H9 (cell line): Measurements from ENCODE around the gene UNC5B. TPM values are rescaled to one million over a fixed set of nuclear protein-coding genes. Genes with fewer than 3 reads are reported as not detected.

Experiments
- DNase-seq: peaks from one replicate; pipeline ENCODE4 v3.0.0-alpha.2; 2017
- H2AFZ ChIP-seq: one replicate; pipeline ENCODE4 v1.6.1; 2013; ENCODE audit warnings: mild to moderate bottlenecking, low read length, control low read depth, moderate library complexity
- H2AK5ac ChIP-seq: 2 replicates; pipeline ENCODE4 v1.6.1; 2013; ENCODE audit warnings: low read length, control low read depth, mixed read lengths; ENCODE audit not compliant: insufficient read length
- H2BK120ac ChIP-seq: one replicate; pipeline ENCODE4 v1.6.1; 2013; ENCODE audit warnings: low read depth, mild to moderate bottlenecking, low read length, control low read depth, inconsistent platforms; ENCODE audit not compliant: poor library complexity, severe bottlenecking
- H2BK12ac ChIP-seq: 2 replicates; pipeline ENCODE4 v1.6.1; 2013; ENCODE audit warnings: low read length, control low read depth, mixed read lengths, low read depth; ENCODE audit not compliant: insufficient read length
- H2BK15ac ChIP-seq: 2 replicates; pipeline ENCODE4 v1.6.1; 2013; ENCODE audit warnings: low read depth, low read length, control low read depth
- H2BK20ac ChIP-seq: one replicate; pipeline ENCODE4 v1.6.1; 2013; ENCODE audit warnings: low read depth, mild to moderate bottlenecking, low read length, control low read depth, inconsistent platforms; ENCODE audit not compliant: poor library complexity, severe bottlenecking
- H2BK5ac ChIP-seq: 2 replicates; pipeline ENCODE4 v1.6.1; 2013; ENCODE audit warnings: low read length, control low read depth, mixed read lengths; ENCODE audit not compliant: insufficient read length
- H3K14ac ChIP-seq: 2 replicates; pipeline ENCODE4 v1.6.1; 2013; ENCODE audit warnings: low read length, control low read depth; ENCODE audit not compliant: insufficient read depth
- H3K18ac ChIP-seq: 2 replicates; pipeline ENCODE4 v1.6.1; 2013; ENCODE audit warnings: low read depth, mild to moderate bottlenecking, mixed read lengths, low read length, control low read depth; ENCODE audit not compliant: insufficient read length
- H3K23ac ChIP-seq: 2 replicates; pipeline ENCODE4 v1.6.1; 2013; ENCODE audit warnings: low read length, control low read depth, mixed read lengths, low read depth; ENCODE audit not compliant: insufficient read length
- H3K23me2 ChIP-seq: 2 replicates; pipeline ENCODE4 v1.6.1; 2013; ENCODE audit warnings: low read depth, mild to moderate bottlenecking, mixed read lengths, low read length, control low read depth; ENCODE audit not compliant: insufficient read length, poor library complexity, severe bottlenecking
- H3K27ac ChIP-seq: 2 replicates; pipeline ENCODE4 v1.5.1; 2013; ENCODE audit warnings: low read length, control low read depth, mixed read lengths, low read depth; ENCODE audit not compliant: insufficient read length
- H3K27me3 ChIP-seq: 2 replicates; pipeline ENCODE4 v1.6.1; 2013; ENCODE audit warnings: low read length, control low read depth, inconsistent platforms; ENCODE audit not compliant: insufficient read depth
- H3K4ac ChIP-seq: 2 replicates; pipeline ENCODE4 v1.6.1; 2013; ENCODE audit warnings: low read depth, mild to moderate bottlenecking, control low read depth, inconsistent platforms, low read length, moderate library complexity
- H3K4me1 ChIP-seq: 2 replicates; pipeline ENCODE4 v1.6.1; 2013; ENCODE audit warnings: low read length, control low read depth, inconsistent platforms; ENCODE audit not compliant: insufficient read depth
- H3K4me2 ChIP-seq: 2 replicates; pipeline ENCODE4 v1.6.1; 2013; ENCODE audit warnings: low read length, control low read depth, mixed read lengths; ENCODE audit not compliant: insufficient read length, insufficient read depth
- H3K56ac ChIP-seq: 2 replicates; pipeline ENCODE4 v1.6.1; 2013; ENCODE audit warnings: low read depth, mild to moderate bottlenecking, mixed read lengths, low read length, control low read depth; ENCODE audit not compliant: insufficient read length
- H3K79me1 ChIP-seq: 2 replicates; pipeline ENCODE4 v1.6.1; 2013; ENCODE audit warnings: low read depth, mild to moderate bottlenecking, moderate library complexity, low read length, control low read depth, inconsistent platforms; ENCODE audit not compliant: insufficient read depth, poor library complexity, severe bottlenecking
- H3K79me2 ChIP-seq: 2 replicates; pipeline ENCODE4 v1.6.1; 2013; ENCODE audit warnings: low read length, control low read depth, inconsistent platforms; ENCODE audit not compliant: insufficient read depth
- H3K9ac ChIP-seq: 2 replicates; pipeline ENCODE4 v1.6.1; 2013; ENCODE audit warnings: low read length, control low read depth, mixed read lengths; ENCODE audit not compliant: insufficient read length; ENCODE audit errors: extremely low read depth
- H3K9me3 ChIP-seq: one replicate; pipeline ENCODE4 v1.6.1; 2013; ENCODE audit warnings: low read depth, low read length, inconsistent platforms; ENCODE audit not compliant: control insufficient read depth
- H3T11ph ChIP-seq: one replicate; pipeline ENCODE4 v1.6.1; 2013; ENCODE audit warnings: mild to moderate bottlenecking, low read length, control low read depth, inconsistent platforms
- H4K20me1 ChIP-seq: one replicate; pipeline ENCODE4 v1.6.1; 2013; ENCODE audit not compliant: control insufficient read depth, insufficient read length, insufficient read depth
- H4K5ac ChIP-seq: 2 replicates; pipeline ENCODE4 v1.6.1; 2013; ENCODE audit warnings: low read depth, mild to moderate bottlenecking, mixed read lengths, low read length, control low read depth; ENCODE audit not compliant: insufficient read length
- H4K8ac ChIP-seq: replicated peaks from 2 replicates; pipeline ENCODE4 v1.6.1; 2013; ENCODE audit warnings: low read length, control low read depth, mixed read lengths, low read depth; ENCODE audit not compliant: insufficient read length
- H4K91ac ChIP-seq: 2 replicates; pipeline ENCODE4 v1.6.1; 2013; ENCODE audit warnings: low read depth, mild to moderate bottlenecking, moderate library complexity, mixed read lengths, low read length, control low read depth; ENCODE audit not compliant: insufficient read length
- H3K27ac Mint-ChIP-seq, 3 experiments: 2 replicates in 2 of 3; 3 replicates in 1 of 3; pipeline ENCODE4 v1.8.0; 2020 to 2021; ENCODE audit warnings: mixed read lengths in 3 of 3, mild to moderate bottlenecking in 1 of 3, moderate library complexity in 1 of 3
- H3K27me3 Mint-ChIP-seq: 2 replicates; pipeline ENCODE4 v1.8.0; 2021; ENCODE audit warnings: low read depth, mild to moderate bottlenecking, moderate library complexity, mixed read lengths
- H3K36me3 Mint-ChIP-seq, 3 experiments: 2 replicates in 2 of 3; 3 replicates in 1 of 3; pipeline ENCODE4 v1.8.0; 2020 to 2021; ENCODE audit warnings: low read depth in 3 of 3, mixed read lengths in 3 of 3; ENCODE audit not compliant: insufficient read depth in 1 of 3
- H3K4me1 Mint-ChIP-seq, 2 experiments: 2 replicates each; pipeline ENCODE4 v1.8.0; 2020; ENCODE audit warnings: mixed read lengths in 2 of 2
- H3K4me3 Mint-ChIP-seq, 2 experiments: 2 replicates in 1 of 2; 3 replicates in 1 of 2; pipeline ENCODE4 v1.8.0; 2020 to 2021; ENCODE audit warnings: mild to moderate bottlenecking in 2 of 2, mixed read lengths in 2 of 2, moderate library complexity in 1 of 2
- H3K9me3 Mint-ChIP-seq, 2 experiments: 2 replicates in 1 of 2; 3 replicates in 1 of 2; pipeline ENCODE4 v1.8.0; 2020; ENCODE audit warnings: mild to moderate bottlenecking in 2 of 2, mixed read lengths in 2 of 2, moderate library complexity in 1 of 2
- CTCF ChIP-seq: fragments of 200-600 bp; sonication (generic); conservative IDR thresholded peaks from 3 replicates; pipeline ENCODE4 v1.8.0; 2021; ENCODE audit warnings: antibody characterized with exemption, mild to moderate bottlenecking
- WGBS: extraction: QIAGEN DNeasy Blood & Tissue Kit; methylation state at CpG from one replicate; pipeline ENCODE4 v1.1.7; 2013; ENCODE audit warnings: missing lambda C conversion rate, low lambda C conversion rate, mixed read lengths; ENCODE audit not compliant: insufficient read length; ENCODE audit errors: extremely low coverage; 5-methylcytosine and 5-hydroxymethylcytosine counted together
- total RNA-seq: library from RNA; stranded (reverse); gene quantifications from 2 replicates; pipeline ENCODE4 v1.2.1, GENCODE V29; 2021

The UNC5B gene
- total RNA-seq, 1 experiment from 2014 or later = 28.4 TPM

GRCh38 chr10:71302451-71302850, 90.1 kb downstream of the UNC5B start:
- no peak for TF ChIP-seq CTCF
- H2BK15ac ChIP-seq = no peak overlapping the region
- no peaks in the 10 kb centered on the region for H3K23me2 ChIP-seq
- no peak overlapping the region for H3K18ac ChIP-seq
- Mint-ChIP-seq H3K4me1 (0 out of 4 replicates have a peak, but pooled peaks cover 0 to 4% of the 10 kb centered on the region in 2 experiments), H3K27ac (no peak overlapping the region), H3K4me3 (no peak overlapping the region), H3K36me3 (peaks cover 0 to 19% (median 6%) of the 10 kb centered on the region in 3 experiments; a peak in 5 of 7 replicates), H3K9me3 (no peaks in the 10 kb centered on the region), H3K27me3 (no peaks in the 10 kb centered on the region; the same call in 1 of the 2 replicates)
- H3K79me2 ChIP-seq = no peaks in the 10 kb centered on the region
- H3K27me3 ChIP-seq = no peaks in the 10 kb centered on the region
- no peak overlapping the region for H3K9ac ChIP-seq
- no peak overlapping the region for H3K4ac ChIP-seq
- no peak overlapping the region for H4K8ac ChIP-seq
- H4K5ac ChIP-seq = no peak overlapping the region
- no peak overlapping the region for H3K4me2 ChIP-seq
- H3K14ac ChIP-seq = no peak overlapping the region
- no peak overlapping the region for H3K23ac ChIP-seq
- no peaks in the 10 kb centered on the region for H3K4me1 ChIP-seq
- H3K27ac ChIP-seq = no peak overlapping the region
- no peak overlapping the region for H2AFZ ChIP-seq
- no peak overlapping the region for H4K91ac ChIP-seq
- H2BK120ac ChIP-seq = no peak overlapping the region
- H2BK12ac ChIP-seq = no peak overlapping the region
- no peaks in the 10 kb centered on the region for H3K9me3 ChIP-seq
- no peak overlapping the region for H2AK5ac ChIP-seq
- H4K20me1 ChIP-seq = no peaks in the 10 kb centered on the region
- DNase-seq = no peak
- no peaks in the 10 kb centered on the region for H3K79me1 ChIP-seq
- H3T11ph ChIP-seq = no peak overlapping the region
- no peak overlapping the region for H3K56ac ChIP-seq
- no CpG with 5 or more reads among the region's 4 CpGs for WGBS
- no peak overlapping the region for H2BK20ac ChIP-seq
- H2BK5ac ChIP-seq = no peak overlapping the region
